Measurements from ENCODE around the gene SRRT.
A peak's percentile ranks its signal among the peaks of the same experiment; 100 is the strongest.
"Not testable (repeated sequence)": the region's sequence is repeated elsewhere in the genome, so short reads cannot be mapped to it uniquely, and the experiment has no call there.

The SRRT gene

GRCh38 chr7:100874577-100875355, at the start of gene SRRT:
Gene SRRT, plus strand, starts transcription at chr7:100875103. Its CDS starts 488 bp downstream, at chr7:100875591.
- peak; percentile 98 to 100 for DNase-seq

GRCh38 chr7:100825215-100825671, 49.7 kb upstream of the SRRT start:
- DNase-seq = no peak

- DNase-seq = no peak
Observed at GRCh38 chr7:100825751-100826513, 49.0 kb upstream of the SRRT start.

GRCh38 chr7:100826514-100827329, 48.2 kb upstream of the SRRT start:
- no peak for DNase-seq

GRCh38 chr7:100827330-100828226, 47.3 kb upstream of the SRRT start, which contains the start of gene EPHB4:
Gene EPHB4, minus strand, starts transcription at chr7:100827523. Its CDS starts 493 bp downstream, at chr7:100827030.
- DNase-seq = no peak

- DNase-seq = no peak
Observed at GRCh38 chr7:100829150-100829716, 45.7 kb upstream of the SRRT start.

GRCh38 chr7:100830396-100830795, 44.5 kb upstream of the SRRT start:
- no peak for DNase-seq

GRCh38 chr7:100832281-100832633, 42.6 kb upstream of the SRRT start:
- no peak for DNase-seq

- DNase-seq = no peak
Observed at GRCh38 chr7:100835903-100836811, 38.7 kb upstream of the SRRT start.

- DNase-seq = no peak
Observed at GRCh38 chr7:100836812-100837098, 38.1 kb upstream of the SRRT start.

GRCh38 chr7:100837099-100837836, 37.6 kb upstream of the SRRT start:
- DNase-seq = peak; percentile 77 to 80

- no peak for DNase-seq
Observed at GRCh38 chr7:100839361-100839760, 35.5 kb upstream of the SRRT start.

- no peak for DNase-seq
Observed at GRCh38 chr7:100840470-100841100, 34.3 kb upstream of the SRRT start.

- no peak for DNase-seq
Observed at GRCh38 chr7:100847360-100847759, 27.5 kb upstream of the SRRT start.

GRCh38 chr7:100852048-100852872, 22.6 kb upstream of the SRRT start, which contains the start of gene SLC12A9:
Gene SLC12A9, plus strand, starts transcription at chr7:100852713. Its CDS starts 1,485 bp downstream, at chr7:100854198.
- DNase-seq = peak; percentile 90 to 91

- DNase-seq = no peak
Observed at GRCh38 chr7:100854146-100854895, 20.6 kb upstream of the SRRT start.

- not testable (repeated sequence) for DNase-seq
Observed at GRCh38 chr7:100854899-100855298, 20.0 kb upstream of the SRRT start.

GRCh38 chr7:100855515-100855914, 19.4 kb upstream of the SRRT start:
- no peak for DNase-seq
